Effector CD8-positive, alpha-beta T cell (primary cell): ENCODE data around the gene MYO1G.

Experiments used
- DNase-seq: peaks from one replicate; lab custom pipeline; 2025; lab: John Stamatoyannopoulos, UW

The MYO1G gene

GRCh38 chr7:44967571-44968446 lies 11.0 kb downstream of the MYO1G start:
- no peak for DNase-seq

- DNase-seq, result no peak
Measured at GRCh38 chr7:44966731-44967538, 11.9 kb downstream of the MYO1G start.

DNA sequence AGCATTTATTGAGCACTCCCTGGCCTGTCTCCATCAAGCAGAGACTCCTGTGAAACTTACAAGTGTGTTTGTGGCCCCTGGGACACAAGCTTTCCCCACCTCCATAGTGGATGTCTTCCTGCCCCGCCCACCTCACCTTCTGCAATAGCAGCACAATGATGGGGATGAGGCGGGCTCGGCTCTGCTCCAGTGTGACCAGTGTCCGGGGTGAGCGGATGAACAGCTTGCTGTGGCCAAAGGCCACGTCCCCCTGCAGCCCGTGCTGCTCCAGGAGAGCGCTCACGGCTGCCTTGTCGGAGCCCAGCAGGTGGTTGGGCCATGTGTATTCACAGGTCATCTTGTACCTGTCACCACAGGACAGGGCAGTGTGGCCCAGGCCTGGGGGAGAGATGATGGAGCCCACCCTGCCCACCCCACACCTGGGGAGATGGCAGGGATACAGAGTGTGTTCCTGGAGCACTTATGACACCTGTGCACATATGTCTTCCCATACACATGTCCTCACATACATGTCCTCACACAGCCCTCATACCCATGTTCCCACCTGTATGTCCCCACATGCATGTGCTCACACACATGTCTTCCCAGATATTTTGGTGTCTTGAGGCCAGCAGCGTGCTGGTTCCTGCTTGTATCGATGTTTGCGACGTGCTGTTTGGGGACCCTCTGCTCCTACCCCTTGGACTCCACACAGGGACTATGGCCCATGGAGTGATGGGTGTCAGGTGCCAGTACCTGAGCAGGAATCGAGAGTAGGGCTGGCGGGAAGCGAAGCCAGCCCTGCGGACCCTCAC lies 12.7 kb downstream of the MYO1G start:
- no peak for DNase-seq

DNA sequence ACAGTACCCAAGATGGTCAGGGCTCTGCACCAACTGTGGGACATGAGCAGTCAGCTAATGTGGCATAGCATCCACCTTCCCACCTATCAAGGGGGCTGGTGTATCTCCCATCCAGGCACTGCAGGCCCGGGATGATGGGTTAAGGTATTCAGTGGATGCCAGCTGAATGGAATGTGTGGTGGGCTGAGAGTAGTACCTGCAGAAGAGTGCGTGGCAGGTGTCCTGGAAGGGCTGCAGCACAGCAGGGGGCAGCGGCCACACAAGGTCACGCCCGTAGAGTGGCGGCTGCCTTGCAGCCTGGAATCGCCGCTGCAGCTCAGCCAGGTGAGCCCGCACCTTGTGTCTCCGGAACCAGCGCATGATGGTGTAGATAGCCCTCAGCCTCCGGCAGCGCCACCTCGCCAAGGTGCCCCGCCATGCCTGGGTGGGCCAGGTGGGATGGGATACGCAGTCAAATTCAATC lies 13.3 kb downstream of the MYO1G start:
- no peak for DNase-seq

DNA sequence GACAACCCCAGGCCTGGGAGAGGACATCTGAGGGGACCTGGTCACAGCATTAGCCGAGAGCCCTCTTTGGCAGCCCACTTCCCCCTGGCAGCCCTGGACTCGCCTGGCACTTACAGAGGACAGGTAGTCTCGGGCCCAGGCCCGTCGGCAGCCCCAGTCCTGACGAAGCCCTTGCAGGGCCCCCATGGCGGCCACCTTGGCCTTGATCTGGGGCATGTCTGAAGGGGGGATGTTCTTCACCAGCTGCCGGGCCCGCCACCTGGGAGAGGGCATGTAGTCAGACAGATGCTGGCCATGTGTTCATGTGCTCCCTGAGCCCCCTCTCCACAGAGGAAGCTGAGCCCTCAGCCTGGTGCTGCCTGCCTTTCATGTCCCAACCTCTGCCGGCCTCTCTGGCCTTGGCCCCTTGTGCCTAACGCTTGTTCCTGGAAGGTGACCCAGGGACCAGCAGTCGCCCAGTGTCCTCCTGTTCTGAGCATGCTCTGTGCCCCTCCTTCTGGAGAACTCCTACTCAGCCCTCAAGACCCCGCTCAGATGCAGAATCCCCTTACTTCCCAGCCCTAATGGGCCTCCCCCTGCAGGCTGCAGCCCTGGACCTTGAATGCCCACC lies 13.9 kb downstream of the MYO1G start:
- no peak for DNase-seq

DNA sequence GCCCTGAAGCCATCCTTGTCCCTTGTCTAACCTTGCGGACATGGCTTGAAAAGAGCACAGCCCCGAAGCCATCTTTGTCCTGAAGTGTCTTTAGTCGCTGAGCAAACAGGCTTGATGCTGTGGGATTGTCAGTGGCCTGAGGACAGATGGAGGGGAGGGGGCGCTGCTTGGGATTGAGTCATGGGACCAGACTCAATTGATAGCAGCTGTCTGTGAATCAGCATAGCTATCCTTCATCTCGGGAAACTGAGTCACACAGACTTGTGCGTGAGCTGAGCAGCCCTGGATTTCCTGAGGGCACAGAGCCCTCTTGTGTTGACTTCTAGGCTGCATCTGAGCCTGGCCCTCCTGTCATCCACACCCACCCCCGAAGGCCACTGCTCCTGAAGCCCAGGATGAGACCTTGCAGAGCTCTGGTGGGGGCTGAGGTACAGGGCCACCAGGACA lies 14.4 kb downstream of the MYO1G start:
- no peak for DNase-seq

DNA sequence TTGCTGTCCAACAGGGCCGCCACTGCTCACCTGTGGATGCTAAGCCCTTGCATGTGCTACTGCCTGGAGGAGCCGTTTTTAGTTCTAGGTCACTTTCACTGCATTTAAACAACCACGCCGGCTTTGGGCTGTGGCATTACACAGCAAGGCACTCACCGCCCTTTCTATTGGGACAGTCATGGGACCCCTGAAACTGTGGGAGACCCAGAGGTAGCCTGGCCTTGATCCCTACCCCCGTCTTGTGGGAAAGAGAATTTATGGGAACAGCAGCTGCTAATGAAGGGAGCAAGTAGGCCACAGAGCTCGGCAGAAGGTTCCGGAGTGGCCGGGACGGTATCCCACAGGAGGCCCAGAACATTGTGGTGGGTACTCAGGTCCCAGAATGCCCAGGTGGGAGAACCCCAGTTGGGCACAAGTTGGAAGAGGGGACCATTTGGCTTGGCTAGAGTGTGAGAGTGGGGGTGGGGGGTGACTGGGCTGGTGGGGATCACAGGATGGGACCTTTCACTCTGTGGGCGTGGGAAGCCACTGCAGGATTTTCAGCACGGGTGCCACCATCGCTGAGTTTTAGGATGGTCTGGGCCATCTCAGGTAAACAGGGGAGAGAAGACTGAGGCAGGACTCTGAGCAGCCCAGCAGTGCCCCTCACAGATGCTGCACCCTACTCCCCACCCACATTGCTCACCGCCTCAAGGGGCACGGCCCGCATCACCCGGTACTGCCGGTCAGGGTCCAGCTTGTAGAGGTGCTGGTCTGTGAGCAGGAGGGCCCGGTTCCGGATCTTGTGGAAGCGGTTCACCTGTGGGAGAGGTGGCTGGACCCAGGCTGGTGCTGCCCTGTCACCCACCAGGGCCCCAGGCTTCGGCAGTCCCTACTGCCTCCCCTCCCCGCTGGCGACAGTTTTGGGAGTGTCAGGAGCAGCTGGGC lies 15.2 kb downstream of the MYO1G start:
- DNase-seq, result no peak

GRCh38 chr7:44962483-44963251 lies 16.1 kb downstream of the MYO1G start:
- no peak for DNase-seq

GRCh38 chr7:44961844-44962482 lies 16.9 kb downstream of the MYO1G start:
- DNase-seq, result no peak

DNA sequence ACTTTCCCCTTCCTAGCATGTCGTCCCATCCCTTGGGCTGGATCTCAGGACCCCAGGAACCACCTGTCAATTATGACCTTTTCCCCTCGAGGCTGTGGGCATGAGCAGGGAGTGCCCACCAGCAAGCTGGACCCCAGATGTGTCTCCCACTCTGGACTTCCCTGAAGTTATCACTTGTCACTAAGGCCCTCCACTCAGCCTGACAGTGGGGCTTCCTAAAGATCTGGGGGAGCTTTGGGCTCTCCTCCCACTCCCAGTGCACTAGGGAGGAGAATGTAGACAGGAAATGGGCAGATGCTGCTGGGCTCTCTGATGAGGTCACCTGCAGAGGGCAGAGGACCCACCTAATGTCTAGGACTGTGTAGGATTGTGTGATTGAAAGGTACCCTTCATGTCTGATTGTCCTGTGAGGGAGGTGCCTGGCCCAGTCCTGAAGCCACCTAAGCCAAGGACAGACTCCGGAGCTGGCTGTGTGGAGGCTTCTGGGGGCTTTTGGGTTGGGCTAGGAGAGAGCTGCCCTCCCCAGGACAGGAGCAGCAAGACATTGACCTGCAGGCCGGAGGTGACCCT lies 18.7 kb downstream of the MYO1G start:
- DNase-seq, result no peak

- no peak for DNase-seq
Measured at GRCh38 chr7:44959433-44959951, 19.3 kb downstream of the MYO1G start.

DNA sequence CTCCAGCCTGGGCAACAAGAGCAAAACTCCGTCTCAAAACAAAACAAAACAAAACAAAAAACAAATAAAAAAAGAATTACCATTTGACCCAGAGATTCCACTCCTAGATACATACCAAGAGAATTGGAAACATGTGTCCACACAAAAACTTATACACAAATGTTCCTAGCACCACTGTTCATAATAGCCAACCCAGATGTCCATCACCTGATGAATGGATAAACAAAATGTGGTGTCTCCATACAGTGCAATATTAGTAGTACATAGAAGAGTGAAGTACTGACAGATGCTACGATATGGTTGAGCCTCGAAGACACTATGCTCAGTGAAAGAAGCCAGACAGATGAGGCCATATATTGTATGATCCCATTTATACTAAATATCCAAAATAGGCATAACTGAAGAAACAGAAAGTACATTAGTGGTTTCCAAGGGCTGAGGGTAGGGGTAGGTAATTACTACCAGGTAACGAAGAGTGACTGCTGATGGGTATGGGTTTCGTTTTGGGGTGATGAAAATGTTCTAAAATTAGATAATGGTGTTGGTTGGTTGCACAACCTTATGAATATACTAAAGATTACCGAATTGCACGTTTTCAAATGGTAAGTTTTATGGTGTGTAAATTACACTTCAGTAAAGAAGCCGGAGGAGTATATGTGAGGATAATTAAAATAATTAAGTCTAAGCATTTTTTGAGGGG lies 20.0 kb downstream of the MYO1G start:
- no peak for DNase-seq

GRCh38 chr7:44956157-44956766 lies 22.6 kb downstream of the MYO1G start:
- no peak for DNase-seq

GRCh38 chr7:44955733-44956132 lies 23.1 kb downstream of the MYO1G start:
- no peak for DNase-seq

- DNase-seq, result no peak
Measured at GRCh38 chr7:44953156-44953555, 25.7 kb downstream of the MYO1G start.

GRCh38 chr7:44949303-44949702 lies 29.5 kb downstream of the MYO1G start:
- no peak for DNase-seq

DNA sequence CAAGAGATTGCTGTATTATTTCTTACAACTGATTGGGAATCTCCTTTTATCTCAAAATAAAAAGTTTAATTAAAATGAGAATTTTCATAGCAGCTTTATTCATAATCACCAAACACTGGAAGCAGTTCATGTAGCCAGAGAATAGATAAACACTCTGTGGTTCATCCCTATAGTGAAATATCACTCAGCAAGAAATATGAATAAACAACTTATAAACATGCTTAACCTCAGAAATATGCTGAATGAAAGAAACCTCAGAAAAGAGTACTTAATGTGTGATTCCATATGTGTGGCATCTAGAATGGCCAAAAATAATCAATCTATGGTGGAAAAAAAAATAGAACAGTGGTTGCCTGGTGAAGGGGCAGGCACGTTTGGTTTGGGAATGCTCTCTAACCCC lies 33.3 kb downstream of the MYO1G start:
- no peak for DNase-seq

DNA sequence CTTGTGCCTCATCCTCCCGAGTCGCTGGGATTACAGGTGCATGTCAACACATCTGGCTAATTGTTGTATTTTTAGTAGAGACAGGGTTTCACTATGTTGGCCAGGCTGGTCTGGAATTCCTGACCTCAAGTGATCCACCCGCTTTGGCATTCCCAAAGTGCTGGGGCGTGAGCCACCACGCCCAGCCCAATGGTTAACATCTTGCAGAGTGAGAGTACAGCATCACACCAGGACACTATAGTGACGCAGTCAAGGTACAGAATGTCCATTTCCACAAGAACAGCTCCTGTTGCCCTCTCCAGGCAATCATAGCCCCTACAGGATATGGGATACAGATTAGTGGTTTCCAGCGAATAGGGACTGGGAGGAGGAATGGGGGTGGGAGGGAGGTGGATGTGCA lies 34.0 kb downstream of the MYO1G start:
- no peak for DNase-seq
